Effector CD4-positive, alpha-beta T cell (primary cell): ENCODE data around the gene PTPRU.

Source experiments
- DNase-seq: peaks from one replicate; pipeline ENCODE4 v3.0.0-alpha.2; 2020

PTPRU gene

GRCh38 chr1:29371332-29371731 is 135.0 kb downstream of the PTPRU start:
- DNase-seq = no peak

- DNase-seq = no peak
Measured at GRCh38 chr1:29372108-29372507, 135.8 kb downstream of the PTPRU start.
